Ovary (tissue), 3 donors: ENCODE measurements around the gene PRSS8.

Source experiments
- EP300 ChIP-seq: sonication (generic); formaldehyde crosslinking; IDR thresholded peaks from one replicate; pipeline ENCODE4 v1.6.1; 2017; ENCODE audit warnings: antibody characterized with exemption
- TF ChIP-seq, protein P1 (sequence below), 3 donors: fragments of 450-650 bp in 2 of 3; fragments of 200-600 bp in 1 of 3; IDR thresholded peaks; one replicate each; pipeline versions ENCODE4 v1.5.1 to v1.8.0; 2016 to 2022; ENCODE audit warnings: antibody characterized with exemption in 3 of 3, mild to moderate bottlenecking in 1 of 3
- donor health status: DM: no; HTN: no; CAD: no.

DNA sequence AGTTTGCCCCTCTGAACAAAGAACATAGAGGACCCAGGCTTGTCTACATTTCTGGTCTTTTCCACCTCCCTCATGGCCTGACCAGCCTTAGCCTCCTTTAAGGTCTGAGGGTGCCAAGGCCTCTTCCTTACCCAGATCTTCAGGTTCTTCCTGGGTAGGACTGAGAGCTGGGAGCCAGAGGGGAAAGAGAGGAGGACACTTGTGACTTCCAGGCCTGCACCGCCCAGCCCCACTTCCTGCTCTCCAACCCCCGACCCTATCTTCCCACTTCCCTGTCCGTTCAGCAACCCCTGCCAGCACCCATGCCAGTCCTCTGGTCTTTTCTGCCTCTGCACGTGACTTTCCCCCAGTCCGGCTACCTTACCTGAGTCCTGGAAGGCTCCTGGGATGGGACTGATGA is 13.8 kb upstream of the PRSS8 start:
- TF ChIP-seq, protein P1, sequence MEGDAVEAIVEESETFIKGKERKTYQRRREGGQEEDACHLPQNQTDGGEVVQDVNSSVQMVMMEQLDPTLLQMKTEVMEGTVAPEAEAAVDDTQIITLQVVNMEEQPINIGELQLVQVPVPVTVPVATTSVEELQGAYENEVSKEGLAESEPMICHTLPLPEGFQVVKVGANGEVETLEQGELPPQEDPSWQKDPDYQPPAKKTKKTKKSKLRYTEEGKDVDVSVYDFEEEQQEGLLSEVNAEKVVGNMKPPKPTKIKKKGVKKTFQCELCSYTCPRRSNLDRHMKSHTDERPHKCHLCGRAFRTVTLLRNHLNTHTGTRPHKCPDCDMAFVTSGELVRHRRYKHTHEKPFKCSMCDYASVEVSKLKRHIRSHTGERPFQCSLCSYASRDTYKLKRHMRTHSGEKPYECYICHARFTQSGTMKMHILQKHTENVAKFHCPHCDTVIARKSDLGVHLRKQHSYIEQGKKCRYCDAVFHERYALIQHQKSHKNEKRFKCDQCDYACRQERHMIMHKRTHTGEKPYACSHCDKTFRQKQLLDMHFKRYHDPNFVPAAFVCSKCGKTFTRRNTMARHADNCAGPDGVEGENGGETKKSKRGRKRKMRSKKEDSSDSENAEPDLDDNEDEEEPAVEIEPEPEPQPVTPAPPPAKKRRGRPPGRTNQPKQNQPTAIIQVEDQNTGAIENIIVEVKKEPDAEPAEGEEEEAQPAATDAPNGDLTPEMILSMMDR (IDR thresholded peaks at IDR 0.05) = no peak
- TF ChIP-seq EP300 = no peak
